HepG2 (cell line): Measurements from ENCODE around the gene MBD4. TPM values are rescaled to one million over a fixed set of nuclear protein-coding genes. Genes with fewer than 3 reads are reported as not detected.

Experiments used
- CCDC6 ChIP-seq: sonication (generic); formaldehyde crosslinking; IDR thresholded peaks from 2 replicates; pipeline ENCODE4 v1.8.1; 2022; ENCODE audit warnings: mild to moderate bottlenecking, missing genetic modification reagents, moderate library complexity
- GMEB2 ChIP-seq: IDR thresholded peaks from 2 replicates; pipeline ENCODE4 v1.6.1; 2016; ENCODE audit warnings: missing biosample characterization, missing genetic modification reagents, low read depth
- JDP2 ChIP-seq: sonication (generic); formaldehyde crosslinking; IDR thresholded peaks from 2 replicates; pipeline ENCODE4 v1.8.1; 2022; ENCODE audit warnings: missing genetic modification reagents, borderline replicate concordance
- KDM5B ChIP-seq: sonication (generic); formaldehyde crosslinking; IDR thresholded peaks from 2 replicates; pipeline ENCODE4 v1.4.0; 2020; ENCODE audit warnings: missing genetic modification reagents, mild to moderate bottlenecking, borderline replicate concordance
- NFATC3 ChIP-seq: sonication (generic); formaldehyde crosslinking; IDR thresholded peaks from 2 replicates; pipeline ENCODE4 v1.5.1; 2020; ENCODE audit warnings: mild to moderate bottlenecking, missing genetic modification reagents
- RBM39 ChIP-seq: fragments of 200-400 bp; formaldehyde crosslinking; IDR thresholded peaks from one replicate; pipeline ENCODE4 v1.6.1; 2018; ENCODE audit warnings: antibody characterized with exemption, mild to moderate bottlenecking, low read depth, low read length; ENCODE audit not compliant: poor library complexity, severe bottlenecking
- RFXAP ChIP-seq: sonication (generic); formaldehyde crosslinking; IDR thresholded peaks from 2 replicates; pipeline ENCODE4 v1.4.0; 2020; ENCODE audit warnings: missing genetic modification reagents, borderline replicate concordance
- RNF2 ChIP-seq: fragments of 450-650 bp; conservative IDR thresholded peaks from 2 replicates; pipeline ENCODE4 v1.6.1; 2016; ENCODE audit warnings: low read depth
- SNRNP70 ChIP-seq: fragments of 200-400 bp; formaldehyde crosslinking; IDR thresholded peaks from 2 replicates; pipeline ENCODE4 v1.6.1; 2017; ENCODE audit warnings: mild to moderate bottlenecking, low read depth, low read length, moderate library complexity
- TAF15 ChIP-seq: fragments of 200-400 bp; formaldehyde crosslinking; IDR thresholded peaks from one replicate; pipeline ENCODE4 v1.6.1; 2018; ENCODE audit warnings: mild to moderate bottlenecking, low read depth, low read length; ENCODE audit not compliant: poor library complexity, severe bottlenecking
- ZEB1 ChIP-seq: IDR thresholded peaks from 2 replicates; pipeline ENCODE4 v1.6.1; 2012; ENCODE audit warnings: mild to moderate bottlenecking, low read depth, inconsistent platforms; ENCODE audit not compliant: insufficient replicate concordance
- polyA plus RNA-seq, 8 experiments: library from polyadenylated mRNA; depleted of rRNA in 3 of 8; stranded (reverse) in 7 of 8; unstranded in 1 of 8; fragments of >200 nt; fragmentation: Illumina TruSeq in 4 of 8; extraction: Trizol in 4 of 8; gene quantifications; 2 replicates each; pipeline versions ENCODE4 v1.2.1 to v1.2.3, GENCODE V29; 2011 to 2016; ENCODE audit warnings: low read depth in 4 of 8, missing spikeins in 1 of 8, mixed read lengths in 1 of 8; ENCODE audit not compliant: insufficient read depth in 1 of 8
- total RNA-seq, 5 experiments: library from RNA; depleted of rRNA; stranded (reverse); fragments of >200 nt; fragmentation: Illumina TruSeq; extraction: Trizol; gene quantifications; 2 replicates each; pipeline ENCODE4 v1.2.3, GENCODE V29; 2016; ENCODE audit warnings: low read depth in 1 of 5
- TF ChIP-seq, protein P1 (sequence below): IDR thresholded peaks from 2 replicates; pipeline ENCODE4 v1.6.1; 2016; ENCODE audit warnings: mild to moderate bottlenecking
- TF ChIP-seq, protein P2 (sequence below): sonication (generic); formaldehyde crosslinking; conservative IDR thresholded peaks from 2 replicates; pipeline ENCODE4 v1.8.0; 2022; ENCODE audit warnings: mild to moderate bottlenecking, moderate library complexity, missing genetic modification reagents
- TF ChIP-seq, protein P3 (sequence below): sonication (generic); IDR thresholded peaks from 2 replicates; pipeline ENCODE4 v1.6.1; 2016; ENCODE audit warnings: low read depth, borderline replicate concordance
- TF ChIP-seq, protein P4 (sequence below): sonication (generic); formaldehyde crosslinking; IDR thresholded peaks from 2 replicates; pipeline ENCODE4 v1.5.0; 2020; ENCODE audit warnings: mild to moderate bottlenecking, missing genetic modification reagents, borderline replicate concordance

The MBD4 gene
- total and polyA plus RNA-seq, 2 of the 13 experiments (the other 11 are each of a cell fraction or from before 2014, with no cell fraction given): 14.9 to 25.3 TPM

DNA sequence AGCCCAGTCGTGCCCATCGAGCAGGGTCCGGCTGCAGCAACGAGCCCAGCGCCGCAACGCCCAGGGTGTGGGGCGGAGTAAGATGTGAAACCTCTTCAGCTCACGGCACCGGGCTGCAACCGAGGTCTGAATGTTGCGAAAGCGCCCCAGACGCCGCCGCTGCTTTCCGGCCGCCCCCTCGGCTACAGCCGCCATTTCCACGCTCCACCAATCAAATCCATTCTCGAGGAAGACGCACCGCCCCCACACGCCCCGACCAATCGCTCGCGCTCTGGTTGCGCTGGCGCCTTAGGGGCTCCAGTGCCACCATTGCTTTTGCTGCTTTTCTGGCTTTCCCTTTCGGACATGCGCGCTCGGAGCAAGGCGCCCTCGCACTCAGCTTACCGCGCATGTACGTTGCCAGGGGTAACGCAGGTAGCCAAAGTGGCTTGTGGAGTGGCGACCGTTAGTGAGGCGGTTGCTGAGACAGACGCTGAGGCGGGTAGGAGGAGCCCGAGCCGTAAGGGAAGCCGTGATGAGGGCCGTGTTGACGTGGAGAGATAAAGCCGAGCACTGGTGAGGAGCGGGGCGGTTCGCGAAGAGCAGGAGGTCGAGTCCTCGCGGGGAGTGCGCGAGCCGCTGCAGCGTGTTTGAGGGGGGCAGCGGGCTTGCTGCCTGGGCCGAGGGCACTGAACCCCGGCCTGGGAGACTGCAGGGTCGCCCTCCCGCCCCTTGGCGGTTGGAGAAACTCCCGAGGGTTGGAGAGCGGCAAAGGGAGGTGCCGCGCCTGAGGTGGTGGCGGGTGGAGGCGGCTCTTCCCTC lies at the start of gene MBD4, which contains the start of gene IFT122 (continued):
- peak; percentile 47 for TF ChIP-seq TAF15
- TF ChIP-seq, protein P1, sequence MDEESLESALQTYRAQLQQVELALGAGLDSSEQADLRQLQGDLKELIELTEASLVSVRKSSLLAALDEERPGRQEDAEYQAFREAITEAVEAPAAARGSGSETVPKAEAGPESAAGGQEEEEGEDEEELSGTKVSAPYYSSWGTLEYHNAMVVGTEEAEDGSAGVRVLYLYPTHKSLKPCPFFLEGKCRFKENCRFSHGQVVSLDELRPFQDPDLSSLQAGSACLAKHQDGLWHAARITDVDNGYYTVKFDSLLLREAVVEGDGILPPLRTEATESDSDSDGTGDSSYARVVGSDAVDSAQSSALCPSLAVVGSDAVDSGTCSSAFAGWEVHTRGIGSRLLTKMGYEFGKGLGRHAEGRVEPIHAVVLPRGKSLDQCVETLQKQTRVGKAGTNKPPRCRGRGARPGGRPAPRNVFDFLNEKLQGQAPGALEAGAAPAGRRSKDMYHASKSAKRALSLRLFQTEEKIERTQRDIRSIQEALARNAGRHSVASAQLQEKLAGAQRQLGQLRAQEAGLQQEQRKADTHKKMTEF (CRISPR knock-in tag): peak; percentile 86
- no peak for TF ChIP-seq GMEB2
- TF ChIP-seq RFXAP (CRISPR knock-in tag): peak; percentile 83; the same call in 1 of the 2 replicates
- TF ChIP-seq SNRNP70: no peak
- peak; percentile 85 for TF ChIP-seq KDM5B (CRISPR knock-in tag)
- TF ChIP-seq, protein P2, sequence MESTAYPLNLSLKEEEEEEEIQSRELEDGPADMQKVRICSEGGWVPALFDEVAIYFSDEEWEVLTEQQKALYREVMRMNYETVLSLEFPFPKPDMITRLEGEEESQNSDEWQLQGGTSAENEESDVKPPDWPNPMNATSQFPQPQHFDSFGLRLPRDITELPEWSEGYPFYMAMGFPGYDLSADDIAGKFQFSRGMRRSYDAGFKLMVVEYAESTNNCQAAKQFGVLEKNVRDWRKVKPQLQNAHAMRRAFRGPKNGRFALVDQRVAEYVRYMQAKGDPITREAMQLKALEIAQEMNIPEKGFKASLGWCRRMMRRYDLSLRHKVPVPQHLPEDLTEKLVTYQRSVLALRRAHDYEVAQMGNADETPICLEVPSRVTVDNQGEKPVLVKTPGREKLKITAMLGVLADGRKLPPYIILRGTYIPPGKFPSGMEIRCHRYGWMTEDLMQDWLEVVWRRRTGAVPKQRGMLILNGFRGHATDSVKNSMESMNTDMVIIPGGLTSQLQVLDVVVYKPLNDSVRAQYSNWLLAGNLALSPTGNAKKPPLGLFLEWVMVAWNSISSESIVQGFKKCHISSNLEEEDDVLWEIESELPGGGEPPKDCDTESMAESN (CRISPR knock-in tag): 0 out of 2 replicates have a peak, but pooled peaks have one; percentile 25
- 0 out of 2 replicates have a peak, but pooled peaks have one; percentile 75 for TF ChIP-seq NFATC3 (CRISPR knock-in tag)
- peak; percentile 79 for TF ChIP-seq RBM39
- TF ChIP-seq RNF2: peak; percentile 21; the same call in 1 of the 2 replicates
- TF ChIP-seq, protein P3, sequence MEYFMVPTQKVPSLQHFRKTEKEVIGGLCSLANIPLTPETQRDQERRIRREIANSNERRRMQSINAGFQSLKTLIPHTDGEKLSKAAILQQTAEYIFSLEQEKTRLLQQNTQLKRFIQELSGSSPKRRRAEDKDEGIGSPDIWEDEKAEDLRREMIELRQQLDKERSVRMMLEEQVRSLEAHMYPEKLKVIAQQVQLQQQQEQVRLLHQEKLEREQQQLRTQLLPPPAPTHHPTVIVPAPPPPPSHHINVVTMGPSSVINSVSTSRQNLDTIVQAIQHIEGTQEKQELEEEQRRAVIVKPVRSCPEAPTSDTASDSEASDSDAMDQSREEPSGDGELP: peak; percentile 16; the same call in 1 of the 2 replicates
- TF ChIP-seq CCDC6 (CRISPR knock-in tag): no peak; the same call in 1 of the 2 replicates
- TF ChIP-seq JDP2: no peak
- no peak for TF ChIP-seq ZEB1
- TF ChIP-seq, protein P4, sequence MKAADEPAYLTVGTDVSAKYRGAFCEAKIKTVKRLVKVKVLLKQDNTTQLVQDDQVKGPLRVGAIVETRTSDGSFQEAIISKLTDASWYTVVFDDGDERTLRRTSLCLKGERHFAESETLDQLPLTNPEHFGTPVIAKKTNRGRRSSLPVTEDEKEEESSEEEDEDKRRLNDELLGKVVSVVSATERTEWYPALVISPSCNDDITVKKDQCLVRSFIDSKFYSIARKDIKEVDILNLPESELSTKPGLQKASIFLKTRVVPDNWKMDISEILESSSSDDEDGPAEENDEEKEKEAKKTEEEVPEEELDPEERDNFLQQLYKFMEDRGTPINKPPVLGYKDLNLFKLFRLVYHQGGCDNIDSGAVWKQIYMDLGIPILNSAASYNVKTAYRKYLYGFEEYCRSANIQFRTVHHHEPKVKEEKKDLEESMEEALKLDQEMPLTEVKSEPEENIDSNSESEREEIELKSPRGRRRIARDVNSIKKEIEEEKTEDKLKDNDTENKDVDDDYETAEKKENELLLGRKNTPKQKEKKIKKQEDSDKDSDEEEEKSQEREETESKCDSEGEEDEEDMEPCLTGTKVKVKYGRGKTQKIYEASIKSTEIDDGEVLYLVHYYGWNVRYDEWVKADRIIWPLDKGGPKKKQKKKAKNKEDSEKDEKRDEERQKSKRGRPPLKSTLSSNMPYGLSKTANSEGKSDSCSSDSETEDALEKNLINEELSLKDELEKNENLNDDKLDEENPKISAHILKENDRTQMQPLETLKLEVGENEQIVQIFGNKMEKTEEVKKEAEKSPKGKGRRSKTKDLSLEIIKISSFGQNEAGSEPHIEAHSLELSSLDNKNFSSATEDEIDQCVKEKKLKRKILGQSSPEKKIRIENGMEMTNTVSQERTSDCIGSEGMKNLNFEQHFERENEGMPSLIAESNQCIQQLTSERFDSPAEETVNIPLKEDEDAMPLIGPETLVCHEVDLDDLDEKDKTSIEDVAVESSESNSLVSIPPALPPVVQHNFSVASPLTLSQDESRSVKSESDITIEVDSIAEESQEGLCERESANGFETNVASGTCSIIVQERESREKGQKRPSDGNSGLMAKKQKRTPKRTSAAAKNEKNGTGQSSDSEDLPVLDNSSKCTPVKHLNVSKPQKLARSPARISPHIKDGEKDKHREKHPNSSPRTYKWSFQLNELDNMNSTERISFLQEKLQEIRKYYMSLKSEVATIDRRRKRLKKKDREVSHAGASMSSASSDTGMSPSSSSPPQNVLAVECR (CRISPR knock-in tag): peak; percentile 98
